RWPE2 (cell line): ENCODE measurements around the gene GLRA1.

ENCODE experiments used
- ATAC-seq: fragments of 200-7000 bp; cut with Tn5 transposase; 3 replicates; pipeline ENCODE4 v1.9.1; 2021; ENCODE audit warnings: low read depth
- DNase-seq: peaks from one replicate; pipeline ENCODE4 v3.0.0-alpha.2; 2020; ENCODE audit warnings: low spot score
- H3K27ac ChIP-seq: fragments of 450-650 bp; 2 replicates; pipeline ENCODE4 v1.5.1; 2017; ENCODE audit warnings: mild to moderate bottlenecking; ENCODE audit not compliant: poor library complexity, severe bottlenecking
- H3K27me3 ChIP-seq: fragments of 250-450 bp; sonication (Bioruptor Pico); 2 replicates; pipeline ENCODE4 v1.5.1; 2021; ENCODE audit warnings: mild to moderate bottlenecking, moderate library complexity; ENCODE audit not compliant: insufficient read depth, poor library complexity, severe bottlenecking
- H3K36me3 ChIP-seq: fragments of 250-450 bp; sonication (Bioruptor Pico); 2 replicates; pipeline ENCODE4 v1.5.1; 2020; ENCODE audit warnings: low read depth, mild to moderate bottlenecking, moderate library complexity
- H3K4me1 ChIP-seq: fragments of 250-450 bp; sonication (Bioruptor Pico); 2 replicates; pipeline ENCODE4 v1.5.1; 2021; ENCODE audit warnings: mild to moderate bottlenecking, moderate library complexity; ENCODE audit not compliant: insufficient read depth, poor library complexity, severe bottlenecking
- H3K4me3 ChIP-seq: fragments of 250-450 bp; sonication (Bioruptor Pico); 2 replicates; pipeline ENCODE4 v1.5.1; 2021; ENCODE audit warnings: mild to moderate bottlenecking, moderate library complexity; ENCODE audit not compliant: severe bottlenecking
- H3K9me3 ChIP-seq: fragments of 250-450 bp; sonication (Bioruptor Pico); 2 replicates; pipeline ENCODE4 v1.5.1; 2021; ENCODE audit warnings: mild to moderate bottlenecking, moderate library complexity; ENCODE audit not compliant: severe bottlenecking
- CTCF ChIP-seq: fragments of 450-650 bp; IDR thresholded peaks from one replicate; pipeline ENCODE4 v1.5.1; 2017; ENCODE audit warnings: mild to moderate bottlenecking, moderate library complexity; ENCODE audit not compliant: poor library complexity, severe bottlenecking

Gene GLRA1

GRCh38 chr5:151923866-151924476, 680 bp downstream of the GLRA1 start:
- peak; percentile 48; the same call in 2 of the 3 replicates for ATAC-seq
- Histone ChIP-seq H3K27ac (no peak overlapping the region), H3K4me3 (no peak overlapping the region), H3K36me3 (no peaks in the 10 kb centered on the region), H3K4me1 (no peaks in the 10 kb centered on the region), H3K27me3 (peaks cover 42% of the 10 kb centered on the region), H3K9me3 (no peaks in the 10 kb centered on the region)
- TF ChIP-seq CTCF, result peak; percentile 34
- DNase-seq, result no peak

DNA sequence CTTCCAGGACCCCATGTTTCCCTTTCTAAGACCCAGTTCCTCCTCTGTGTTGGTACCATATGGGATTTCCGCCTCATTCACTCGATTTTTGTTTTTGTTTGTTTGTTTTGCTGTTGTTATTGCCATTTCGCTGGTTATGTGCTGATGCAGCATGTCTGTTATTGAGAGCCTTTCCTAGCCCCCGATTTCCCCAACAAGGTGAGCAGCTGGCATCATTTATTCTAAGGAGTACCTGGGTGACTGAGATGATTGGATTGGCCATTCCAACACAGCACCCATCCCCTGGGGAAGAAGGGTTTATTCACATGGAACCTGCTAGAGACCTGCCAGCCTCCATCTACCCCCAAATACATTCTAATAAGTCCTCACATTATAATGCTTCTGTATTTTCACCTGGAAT, 2.7 kb downstream of the GLRA1 start:
- Histone ChIP-seq H3K36me3 (no peaks in the 10 kb centered on the region), H3K9me3 (no peaks in the 10 kb centered on the region), H3K4me3 (no peak overlapping the region), H3K27me3 (peaks cover 55% of the 10 kb centered on the region), H3K4me1 (no peaks in the 10 kb centered on the region), H3K27ac (no peak overlapping the region)
- DNase-seq (no peak), ATAC-seq (no peak)
- no peak for TF ChIP-seq CTCF

- DNase-seq (no peak), ATAC-seq (no peak)
- Histone ChIP-seq H3K36me3 (no peaks in the 10 kb centered on the region), H3K9me3 (no peaks in the 10 kb centered on the region), H3K4me3 (no peak overlapping the region), H3K27me3 (peaks cover 29% of the 10 kb centered on the region), H3K27ac (no peak overlapping the region), H3K4me1 (no peaks in the 10 kb centered on the region)
- TF ChIP-seq CTCF, result no peak
Measured at GRCh38 chr5:151917904-151918303, 6.7 kb downstream of the GLRA1 start.

DNA sequence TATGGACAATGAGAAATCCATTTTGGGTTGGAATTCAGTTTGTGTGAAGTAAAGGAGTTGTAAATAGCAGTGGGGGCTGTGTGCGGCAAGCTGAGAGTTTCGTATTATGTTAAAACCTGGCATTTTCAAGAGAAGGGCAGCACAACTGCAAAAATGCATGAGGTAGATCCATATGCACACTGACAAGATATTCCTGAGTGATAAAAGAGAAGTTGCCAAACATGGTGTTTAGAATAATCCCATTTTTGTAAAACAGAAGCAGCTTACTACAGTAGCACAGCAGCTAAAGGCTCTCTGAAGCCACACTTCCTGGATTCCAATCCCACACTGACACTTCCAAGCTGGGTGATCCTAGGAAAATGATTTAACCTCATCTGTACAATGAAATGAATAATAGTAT, 11.2 kb downstream of the GLRA1 start:
- no peaks in the 10 kb centered on the region for H3K36me3 ChIP-seq
- TF ChIP-seq CTCF, result no peak
- no peaks in the 10 kb centered on the region for H3K4me1 ChIP-seq
- no peak overlapping the region for H3K27ac ChIP-seq
- DNase-seq, result no peak
- ATAC-seq, result no peak
- no peaks in the 10 kb centered on the region for H3K9me3 ChIP-seq
- H3K4me3 ChIP-seq, result no peak overlapping the region
- peaks cover 8% of the 10 kb centered on the region for H3K27me3 ChIP-seq

GRCh38 chr5:151912360-151912759, 12.3 kb downstream of the GLRA1 start:
- Histone ChIP-seq H3K27me3 (peaks cover under 1% of the 10 kb centered on the region), H3K4me3 (no peak overlapping the region), H3K9me3 (no peaks in the 10 kb centered on the region), H3K36me3 (no peaks in the 10 kb centered on the region), H3K4me1 (no peaks in the 10 kb centered on the region), H3K27ac (no peak overlapping the region)
- ATAC-seq (no peak), DNase-seq (no peak)
- no peak for TF ChIP-seq CTCF
